HG02678 (cell line): ENCODE data around the gene TMEM33.
A peak's percentile ranks its signal among the peaks of the same experiment; 100 is the strongest.
"Not testable (repeated sequence)": the region's sequence is repeated elsewhere in the genome, so short reads cannot be mapped to it uniquely, and the experiment has no call there.

Source experiments
- ATAC-seq: cut with Tn5 transposase; IDR thresholded peaks from one replicate; pipeline ENCODE4 v1.9.1; 2021; ENCODE audit warnings: mild to moderate bottlenecking, moderate library complexity; ENCODE audit not compliant: unreplicated experiment

The TMEM33 gene

GRCh38 chr4:41934901-41935651 lies at the start of gene TMEM33:
Gene TMEM33 (plus strand): TSS chr4:41935429. CDS start chr4:41935485, 56 bp downstream.
- peak; percentile 95 for ATAC-seq

- ATAC-seq: no peak
Measured at GRCh38 chr4:41885456-41885855, 49.8 kb upstream of the TMEM33 start.

GRCh38 chr4:41887277-41887676 lies 48.0 kb upstream of the TMEM33 start:
- no peak for ATAC-seq

GRCh38 chr4:41887821-41888686 lies 47.2 kb upstream of the TMEM33 start:
- no peak for ATAC-seq

- no peak for ATAC-seq
Measured at GRCh38 chr4:41888687-41889074, 46.5 kb upstream of the TMEM33 start.

GRCh38 chr4:41889317-41889716 lies 45.9 kb upstream of the TMEM33 start:
- no peak for ATAC-seq

- ATAC-seq: no peak
Measured at GRCh38 chr4:41890085-41890484, 45.1 kb upstream of the TMEM33 start.

GRCh38 chr4:41896648-41897047 lies 38.6 kb upstream of the TMEM33 start:
- ATAC-seq: no peak

- no peak for ATAC-seq
Measured at GRCh38 chr4:41897698-41898097, 37.5 kb upstream of the TMEM33 start.

GRCh38 chr4:41909136-41909535 lies 26.1 kb upstream of the TMEM33 start:
- ATAC-seq: not testable (repeated sequence)

- ATAC-seq: no peak
Measured at GRCh38 chr4:41912546-41912945, 22.7 kb upstream of the TMEM33 start.

- no peak for ATAC-seq
Measured at GRCh38 chr4:41913509-41913908, 21.7 kb upstream of the TMEM33 start.

GRCh38 chr4:41918278-41918677 lies 17.0 kb upstream of the TMEM33 start:
- ATAC-seq: no peak

GRCh38 chr4:41920416-41920815 lies 14.8 kb upstream of the TMEM33 start:
- not testable (repeated sequence) for ATAC-seq

GRCh38 chr4:41921476-41921875 lies 13.8 kb upstream of the TMEM33 start:
- no peak for ATAC-seq

GRCh38 chr4:41927796-41928499 lies 7.3 kb upstream of the TMEM33 start:
- no peak for ATAC-seq

GRCh38 chr4:41930139-41930831 lies 4.9 kb upstream of the TMEM33 start:
- ATAC-seq: no peak

GRCh38 chr4:41932988-41933387 lies 2.2 kb upstream of the TMEM33 start:
- no peak for ATAC-seq

GRCh38 chr4:41933997-41934503 lies 1.2 kb upstream of the TMEM33 start:
- no peak for ATAC-seq

GRCh38 chr4:41934514-41934900 lies 722 bp upstream of the TMEM33 start:
- ATAC-seq: no peak

- ATAC-seq: peak; percentile 2
Measured at GRCh38 chr4:41935652-41936021, 408 bp downstream of the TMEM33 start.
